Measurements from ENCODE around the gene TLR4. TPM values are rescaled to one million over a fixed set of nuclear protein-coding genes. Genes with fewer than 3 reads are reported as not detected.
A peak's percentile ranks its signal among the peaks of the same experiment; 100 is the strongest.

TLR4 gene
- total RNA-seq (1 to 10 TPM; 4.8 to 8.3 (median 6.6) TPM), polyA plus RNA-seq (1 to 10 TPM; 1.5 to 2.7 (median 1.9) TPM)
- long read RNA-seq, donor 1, partial matches to known transcripts, result 1 of 2 reads
- long read RNA-seq, donor 1, other reads (novel, unspliced or antisense), result 0 of 2 reads
- long read RNA-seq, donor 2, full-length matches to known transcripts, result 1 of 2 reads
- long read RNA-seq, donor 2, partial matches to known transcripts, result 1 of 2 reads
- long read RNA-seq, donor 2, other reads (novel, unspliced or antisense), result 0 of 2 reads

- H3K4me3 ChIP-seq, result peak within 1 kb of the TSS; percentile 58
- peak; percentile 55 to 75 for DNase-seq
- H3K36me3 ChIP-seq (ENCODE audit: insufficient read depth in 1 of 2, low read depth in 1 of 2), result no peaks in the 10 kb centered on the region
- intact Hi-C loops (cut with DNase I), result no loop called here
- H3K27ac ChIP-seq, result peak within 1 kb of the TSS; percentile 61
- no peaks in the 10 kb centered on the region for H3K27me3 ChIP-seq (ENCODE audit: insufficient read depth in 3 of 3, low read length in 2 of 3)
- 19 to 42% (median 19%) methylated on average over 13 of the region's 13 CpGs for WGBS, 3 donors
- TF ChIP-seq CTCF (IDR thresholded peaks at IDR 0.05), result no peak
- no peaks in the 10 kb centered on the region for H3K4me1 ChIP-seq
- H3K9me3 ChIP-seq, result no peaks in the 10 kb centered on the region
- ATAC-seq, result peak; percentile 36 to 84 (median 68)
These were observed at the start of gene TLR4 for GRCh38 chr9:117704024-117704575. TLR4 (plus strand) TSS chr9:117704403; CDS start chr9:117704473, 70 bp downstream.

- ATAC-seq, result no peak
- H3K27ac ChIP-seq, result no peak overlapping the region
- no peak for DNase-seq
- H3K27me3 ChIP-seq (ENCODE audit: insufficient read depth in 3 of 3, low read length in 2 of 3), result no peaks in the 10 kb centered on the region
- no peak overlapping the region for H3K4me3 ChIP-seq
- WGBS, 3 donors, result 26 to 39% (median 36%) methylated on average over 2 of the region's 2 CpGs
- no peaks in the 10 kb centered on the region for H3K9me3 ChIP-seq
- TF ChIP-seq CTCF (IDR thresholded peaks at IDR 0.05), result no peak
- no peaks in the 10 kb centered on the region for H3K36me3 ChIP-seq (ENCODE audit: insufficient read depth in 1 of 2, low read depth in 1 of 2)
- intact Hi-C loops (cut with DNase I), result no loop called here
- no peaks in the 10 kb centered on the region for H3K4me1 ChIP-seq
These were observed 48.2 kb upstream of the TLR4 start for GRCh38 chr9:117656002-117656401.

- Histone ChIP-seq H3K4me1 (no peaks in the 10 kb centered on the region), H3K27ac (no peak overlapping the region), H3K36me3 (ENCODE audit: insufficient read depth in 1 of 2, low read depth in 1 of 2) (no peaks in the 10 kb centered on the region), H3K9me3 (no peaks in the 10 kb centered on the region), H3K27me3 (ENCODE audit: insufficient read depth in 3 of 3, low read length in 2 of 3) (no peaks in the 10 kb centered on the region), H3K4me3 (no peak overlapping the region)
- intact Hi-C loops (cut with DNase I), result no loop called here
- WGBS, 3 donors, result 78 to 85% (median 82%) methylated on average over 3 of the region's 3 CpGs
- no peak for DNase-seq
- TF ChIP-seq CTCF (IDR thresholded peaks at IDR 0.05), result no peak
- ATAC-seq, result no peak
These were observed 41.6 kb upstream of the TLR4 start for GRCh38 chr9:117662651-117663050.

GRCh38 chr9:117664419-117664818, 39.8 kb upstream of the TLR4 start:
- DNase-seq, result no peak
- H3K9me3 ChIP-seq, result no peaks in the 10 kb centered on the region
- intact Hi-C loops (cut with DNase I), result no loop called here
- no peak for TF ChIP-seq CTCF (IDR thresholded peaks at IDR 0.05)
- no peaks in the 10 kb centered on the region for H3K27me3 ChIP-seq (ENCODE audit: insufficient read depth in 3 of 3, low read length in 2 of 3)
- no peak overlapping the region for H3K27ac ChIP-seq
- no peaks in the 10 kb centered on the region for H3K36me3 ChIP-seq (ENCODE audit: insufficient read depth in 1 of 2, low read depth in 1 of 2)
- no peaks in the 10 kb centered on the region for H3K4me1 ChIP-seq
- WGBS, 3 donors, result 64 to 83% (median 74%) methylated on average over 1 of the region's 1 CpG
- no peak for ATAC-seq
- H3K4me3 ChIP-seq, result no peak overlapping the region

All from psoas muscle (tissue), 8 donors.